Osteoblast (primary cell): ENCODE measurements around the gene ITPKA. TPM values are rescaled to one million over a fixed set of nuclear protein-coding genes. Genes with fewer than 3 reads are reported as not detected.

Experiments used
- DNase-seq: peaks from one replicate; pipeline ENCODE4 v3.0.0; 2011; ENCODE audit warnings: low spot score, mixed read lengths; ENCODE audit not compliant: insufficient read length; ENCODE audit errors: missing footprints
- H2AFZ ChIP-seq: 2 replicates; pipeline ENCODE4 v1.6.0; 2011; ENCODE audit warnings: mild to moderate bottlenecking, low read length
- H3K27ac ChIP-seq: 2 replicates; pipeline ENCODE4 v1.5.1; 2011; ENCODE audit warnings: mild to moderate bottlenecking, low read depth, low read length, moderate library complexity
- H3K27me3 ChIP-seq: 2 replicates; pipeline ENCODE4 v1.6.0; 2012; ENCODE audit warnings: mild to moderate bottlenecking, control low read depth, inconsistent platforms, low read length, moderate library complexity; ENCODE audit not compliant: insufficient read depth
- H3K36me3 ChIP-seq: 2 replicates; pipeline ENCODE4 v1.5.1; 2011; ENCODE audit warnings: mild to moderate bottlenecking, low read length, control low read depth, moderate library complexity; ENCODE audit not compliant: insufficient read depth
- H3K4me1 ChIP-seq: 2 replicates; pipeline ENCODE4 v1.5.1; 2011; ENCODE audit warnings: mild to moderate bottlenecking, low read length, control low read depth, moderate library complexity; ENCODE audit not compliant: insufficient read depth
- H3K4me2 ChIP-seq: 2 replicates; pipeline ENCODE4 v1.6.0; 2011; ENCODE audit warnings: mild to moderate bottlenecking, low read length; ENCODE audit not compliant: insufficient read depth
- H3K4me3 ChIP-seq: fragments of 200-600 bp; sonication (generic); 3 replicates; pipeline ENCODE4 v1.5.1; 2012; ENCODE audit warnings: mild to moderate bottlenecking, low read length, inconsistent platforms; ENCODE audit not compliant: insufficient read depth
- H3K79me2 ChIP-seq: 2 replicates; pipeline ENCODE4 v1.6.0; 2012; ENCODE audit warnings: mild to moderate bottlenecking, low read length, control low read depth, inconsistent platforms; ENCODE audit not compliant: insufficient read depth
- H3K9me3 ChIP-seq: 2 replicates; pipeline ENCODE4 v1.5.1; 2011; ENCODE audit warnings: low read depth, low read length, control low read depth
- H4K20me1 ChIP-seq: 2 replicates; pipeline ENCODE4 v1.6.0; 2012; ENCODE audit warnings: mild to moderate bottlenecking, low read length, control low read depth; ENCODE audit not compliant: insufficient read depth
- total RNA-seq: library from RNA; depleted of rRNA; stranded (reverse); fragments of >200 nt; gene quantifications from 2 replicates; pipeline ENCODE4 v1.2.3, GENCODE V29; 2012
- TF ChIP-seq, protein P1 (sequence below): IDR thresholded peaks from 2 replicates; pipeline ENCODE4 v1.5.1; 2011; ENCODE audit warnings: mild to moderate bottlenecking, low read depth, low read length, moderate library complexity; ENCODE audit errors: extremely low read depth

The ITPKA gene
- total RNA-seq, 1 donor: 0.36 TPM

DNA sequence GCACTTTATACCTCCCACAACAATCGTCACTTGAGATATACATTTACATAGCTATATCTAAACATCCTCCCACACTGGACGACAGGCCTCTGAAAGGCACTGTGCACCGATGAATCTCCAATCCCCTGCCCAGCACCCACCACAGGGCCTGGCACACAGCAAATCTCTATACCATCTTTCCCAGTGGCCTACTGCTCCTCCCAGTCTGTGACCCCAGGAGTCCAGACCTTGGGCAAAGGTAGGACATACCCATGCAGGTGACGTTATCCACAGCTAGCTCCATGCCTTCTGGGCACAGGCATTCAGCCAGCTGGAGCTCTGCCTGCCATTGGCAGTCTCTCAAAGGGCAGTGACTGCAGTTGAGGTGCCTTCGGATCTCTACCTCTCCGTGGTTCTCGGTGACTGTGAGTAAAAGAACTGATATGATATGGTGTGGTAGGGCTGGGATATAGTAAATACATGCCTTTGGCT lies 14.2 kb downstream of the ITPKA start:
- DNase-seq: peak; percentile 59
- no peak overlapping the region for H2AFZ ChIP-seq
- peaks cover 2% of the 10 kb centered on the region for H3K4me1 ChIP-seq
- H3K4me2 ChIP-seq: no peak overlapping the region
- TF ChIP-seq, protein P1, sequence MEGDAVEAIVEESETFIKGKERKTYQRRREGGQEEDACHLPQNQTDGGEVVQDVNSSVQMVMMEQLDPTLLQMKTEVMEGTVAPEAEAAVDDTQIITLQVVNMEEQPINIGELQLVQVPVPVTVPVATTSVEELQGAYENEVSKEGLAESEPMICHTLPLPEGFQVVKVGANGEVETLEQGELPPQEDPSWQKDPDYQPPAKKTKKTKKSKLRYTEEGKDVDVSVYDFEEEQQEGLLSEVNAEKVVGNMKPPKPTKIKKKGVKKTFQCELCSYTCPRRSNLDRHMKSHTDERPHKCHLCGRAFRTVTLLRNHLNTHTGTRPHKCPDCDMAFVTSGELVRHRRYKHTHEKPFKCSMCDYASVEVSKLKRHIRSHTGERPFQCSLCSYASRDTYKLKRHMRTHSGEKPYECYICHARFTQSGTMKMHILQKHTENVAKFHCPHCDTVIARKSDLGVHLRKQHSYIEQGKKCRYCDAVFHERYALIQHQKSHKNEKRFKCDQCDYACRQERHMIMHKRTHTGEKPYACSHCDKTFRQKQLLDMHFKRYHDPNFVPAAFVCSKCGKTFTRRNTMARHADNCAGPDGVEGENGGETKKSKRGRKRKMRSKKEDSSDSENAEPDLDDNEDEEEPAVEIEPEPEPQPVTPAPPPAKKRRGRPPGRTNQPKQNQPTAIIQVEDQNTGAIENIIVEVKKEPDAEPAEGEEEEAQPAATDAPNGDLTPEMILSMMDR: no peak
- H3K9me3 ChIP-seq: no peaks in the 10 kb centered on the region
- H3K4me3 ChIP-seq: no peak overlapping the region
- H3K36me3 ChIP-seq: no peaks in the 10 kb centered on the region
- H3K27me3 ChIP-seq: peaks cover 52% of the 10 kb centered on the region
- H3K79me2 ChIP-seq: no peaks in the 10 kb centered on the region
- no peaks in the 10 kb centered on the region for H4K20me1 ChIP-seq
- H3K27ac ChIP-seq: no peak overlapping the region

DNA sequence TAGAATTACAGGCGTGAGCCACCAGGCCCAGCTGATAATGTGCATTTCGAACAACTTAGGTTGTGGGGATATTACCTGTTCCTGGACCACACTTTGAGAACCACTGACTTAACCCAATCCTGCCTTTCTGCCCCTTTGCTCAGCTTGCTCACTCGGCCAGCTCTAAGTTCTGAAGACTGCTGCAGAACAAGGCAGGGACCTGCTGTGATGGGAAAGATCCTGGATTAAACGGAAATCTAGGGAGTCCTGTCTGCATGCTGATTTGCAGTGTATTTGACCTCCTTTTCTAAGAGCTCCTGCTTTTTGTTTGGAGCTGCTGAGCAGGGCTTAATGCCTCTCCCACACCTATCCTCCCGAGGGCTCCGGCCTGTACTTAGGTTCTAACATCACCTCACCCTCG lies 17.1 kb downstream of the ITPKA start:
- no peaks in the 10 kb centered on the region for H4K20me1 ChIP-seq
- peak; percentile 66 for DNase-seq
- TF ChIP-seq, protein P1: no peak

DNA sequence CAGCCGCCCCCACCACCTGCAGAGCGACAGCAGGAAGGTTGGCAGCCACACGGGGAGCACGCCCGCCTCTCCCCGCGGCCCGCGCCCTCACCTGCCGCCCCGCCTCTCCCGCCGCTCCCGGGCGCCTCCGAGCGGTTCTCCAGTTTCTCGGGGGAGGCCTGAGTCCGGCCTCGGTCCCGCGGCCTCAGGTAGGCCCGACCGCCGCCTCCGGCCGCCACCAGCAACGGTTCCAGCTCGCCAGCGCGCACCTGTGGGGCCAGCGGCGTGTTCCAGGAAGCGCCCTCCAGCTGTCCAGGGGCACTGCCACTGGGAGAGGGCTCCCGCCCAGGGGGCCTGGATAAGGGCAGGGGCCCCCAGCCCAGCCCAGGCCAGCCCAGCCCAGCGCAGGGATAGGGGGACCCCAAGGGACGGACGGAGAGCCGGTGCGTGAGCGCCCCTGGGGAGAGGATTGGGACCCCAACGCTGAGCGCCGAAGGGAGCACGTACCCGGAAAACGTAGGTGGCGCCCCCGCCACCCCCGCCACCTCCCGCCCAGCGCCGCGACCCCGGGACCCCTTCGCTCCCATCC lies 17.7 kb downstream of the ITPKA start:
- Histone ChIP-seq H3K4me3 (no peak overlapping the region), H3K4me2 (no peak overlapping the region)
- peak; percentile 85 for DNase-seq

More for the DNA sequence above, 17.1 kb downstream of the ITPKA start:
- Histone ChIP-seq H3K4me2 (no peak overlapping the region), H3K27ac (no peak overlapping the region), H3K4me1 (peaks cover 8% of the 10 kb centered on the region), H3K4me3 (no peak overlapping the region), H2AFZ (no peak overlapping the region), H3K79me2 (no peaks in the 10 kb centered on the region), H3K36me3 (no peaks in the 10 kb centered on the region), H3K27me3 (peaks cover 41% of the 10 kb centered on the region), H3K9me3 (no peaks in the 10 kb centered on the region)

DNA sequence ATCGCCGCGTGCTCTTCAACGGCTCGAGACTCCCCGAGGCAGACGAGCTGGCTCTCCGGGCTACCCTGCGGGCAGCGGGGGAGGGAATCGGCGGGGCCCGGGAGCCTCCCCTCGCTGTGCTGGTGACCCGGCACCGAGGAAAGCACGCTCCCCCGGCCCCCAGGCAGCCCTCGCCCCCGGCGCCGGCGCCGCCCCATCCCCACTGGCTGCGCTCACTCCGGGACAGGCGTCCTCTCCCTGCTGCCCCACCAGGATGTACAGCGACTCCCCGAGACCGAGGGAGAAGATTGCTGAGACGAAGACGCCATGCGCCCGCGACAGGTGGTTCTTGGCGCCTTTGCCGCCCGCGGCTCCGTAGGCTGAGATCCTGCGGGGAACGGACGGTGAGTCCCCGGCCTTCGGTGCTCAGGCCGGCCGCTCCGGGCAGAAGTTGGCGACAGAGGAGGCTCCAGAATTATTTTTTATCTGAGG lies 18.3 kb downstream of the ITPKA start:
- Histone ChIP-seq H3K27ac (no peak overlapping the region), H3K79me2 (no peaks in the 10 kb centered on the region), H3K4me1 (peaks cover 8% of the 10 kb centered on the region), H2AFZ (no peak overlapping the region), H3K4me3 (no peak overlapping the region), H3K36me3 (no peaks in the 10 kb centered on the region), H3K9me3 (no peaks in the 10 kb centered on the region), H3K27me3 (peaks cover 41% of the 10 kb centered on the region), H3K4me2 (no peak overlapping the region), H4K20me1 (no peaks in the 10 kb centered on the region)
- TF ChIP-seq, protein P1: no peak
- DNase-seq: peak; percentile 90

More for the DNA sequence above, 17.7 kb downstream of the ITPKA start:
- no peaks in the 10 kb centered on the region for H3K36me3 ChIP-seq
- no peaks in the 10 kb centered on the region for H4K20me1 ChIP-seq
- H3K79me2 ChIP-seq: no peaks in the 10 kb centered on the region
- H3K27me3 ChIP-seq: peaks cover 41% of the 10 kb centered on the region
- no peak overlapping the region for H2AFZ ChIP-seq
- TF ChIP-seq, protein P1: no peak
- peaks cover 8% of the 10 kb centered on the region for H3K4me1 ChIP-seq
- no peaks in the 10 kb centered on the region for H3K9me3 ChIP-seq
- H3K27ac ChIP-seq: no peak overlapping the region
